ENCODE measurements around the gene TRAF2.

Gene TRAF2

DNA sequence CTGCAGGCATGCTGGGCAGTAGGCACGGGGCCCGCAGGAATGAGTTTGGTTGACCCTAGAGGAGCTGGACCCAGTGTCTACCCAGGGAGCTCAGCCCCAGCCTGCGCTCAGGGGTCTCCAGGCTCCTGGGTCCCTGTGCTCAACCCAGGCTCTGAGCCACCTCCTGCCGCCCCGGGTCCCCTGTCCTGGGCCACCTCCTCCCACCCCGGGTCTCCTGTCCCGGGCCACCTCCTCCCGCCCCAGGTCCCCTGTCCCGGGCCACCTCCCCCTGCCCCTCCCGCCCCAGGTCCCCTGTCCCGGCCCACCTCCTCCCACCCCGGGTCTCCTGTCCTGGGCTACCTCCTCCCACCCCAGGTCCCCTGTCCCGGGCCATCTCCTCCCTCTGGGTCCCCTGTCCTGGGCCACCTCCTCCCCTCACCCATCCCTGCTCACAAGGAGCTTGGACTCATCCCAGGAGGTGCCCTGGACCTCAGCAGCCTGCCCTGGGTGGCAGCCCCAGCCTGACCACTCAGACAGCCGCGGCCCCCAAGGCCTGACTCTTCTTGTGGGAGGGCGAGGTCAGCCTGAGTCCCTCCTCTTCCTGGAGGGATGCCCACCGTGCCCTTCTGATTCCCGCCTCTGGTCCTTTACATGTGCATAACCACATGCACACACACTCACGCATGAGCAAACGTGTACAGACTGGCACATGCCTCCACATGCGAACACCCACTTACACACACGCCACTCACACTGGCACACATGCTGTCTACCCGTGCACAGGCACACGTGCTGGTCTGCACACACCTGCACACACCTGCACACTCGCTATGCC, 68.2 kb downstream of the TRAF2 start:
- peaks cover 0 to 10% (median 7%) of the 10 kb centered on the region in 4 experiments for H3K4me1 ChIP-seq (ENCODE audit: control extremely low read depth in 1 of 4, control insufficient read depth in 4 of 4, insufficient read depth in 4 of 4, low read length in 3 of 4)
- no peaks in the 10 kb centered on the region for H3K36me3 ChIP-seq (ENCODE audit: control insufficient read depth in 4 of 4, insufficient read depth in 4 of 4, low read length in 3 of 4)
- DNase-seq = no peak
- H3K27me3 ChIP-seq (replicated peaks in 2 of 5; ENCODE audit: control insufficient read depth in 4 of 5, insufficient read depth in 5 of 5, low read length in 4 of 5) = no peaks in the 10 kb centered on the region
- ChIA-PET POLR2A (no interaction called here), CTCF (interaction anchor here (1.1 to 1.4 kb wide), 2 partner anchors 75 to 81 kb away, joined by 3 read pairs; no protein-coding TSS in a partner anchor)
- no peak overlapping the region for H3K4me3 ChIP-seq (ENCODE audit: control insufficient read depth in 1 of 7, extremely low read depth in 1 of 7, insufficient read depth in 4 of 7, low read depth in 2 of 7, low read length in 6 of 7)
- 94% methylated on average over 14 of the region's 25 CpGs for WGBS (ENCODE audit: insufficient coverage)
- no peak overlapping the region for H3K27ac ChIP-seq (ENCODE audit: insufficient read depth in 1 of 2, low read depth in 1 of 2, low read length in 2 of 2, poor library complexity in 1 of 2, severe bottlenecking in 2 of 2)
- H3K9me3 ChIP-seq (ENCODE audit: control extremely low read depth in 1 of 5, control insufficient read depth in 4 of 5, insufficient read depth in 2 of 5, low read depth in 1 of 5, low read length in 4 of 5) = no peaks in the 10 kb centered on the region

DNA sequence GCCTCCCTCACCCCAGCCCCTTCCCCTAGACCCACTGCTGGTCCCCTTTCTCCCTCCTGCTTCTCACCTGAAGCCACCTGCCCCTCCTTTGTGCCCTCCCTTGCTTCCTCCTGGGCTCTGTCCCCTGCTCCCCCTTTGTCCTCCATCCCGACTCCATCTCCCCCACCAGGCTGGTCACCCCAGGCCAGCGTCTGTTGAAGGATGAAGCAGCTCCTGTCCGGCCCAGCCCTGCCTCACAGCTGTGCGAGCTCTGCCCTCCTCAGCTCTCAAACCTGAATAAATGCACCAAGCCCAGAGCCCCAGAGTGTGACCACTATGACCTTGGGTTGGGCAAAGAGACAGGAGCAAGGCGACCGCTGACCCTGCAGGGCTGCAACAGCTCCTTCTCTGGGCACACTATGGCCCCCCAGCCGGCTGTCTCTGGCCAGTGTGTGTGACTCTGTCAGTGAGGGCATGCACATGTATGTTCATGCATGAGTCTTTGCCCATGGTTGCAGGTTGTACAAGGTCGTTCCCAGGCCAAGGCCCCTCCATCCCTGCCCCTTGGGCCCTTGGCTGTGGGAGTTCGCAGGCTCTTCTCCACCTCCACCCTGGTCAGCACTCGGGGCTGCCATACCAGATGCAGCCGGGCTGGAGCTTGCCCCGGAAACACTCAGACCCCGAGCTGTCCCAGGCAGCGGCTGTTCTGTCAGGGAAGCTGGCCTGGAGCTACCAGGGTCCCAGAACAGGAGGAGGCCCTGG, 69.1 kb downstream of the TRAF2 start:
- Histone ChIP-seq H3K4me3 (ENCODE audit: control insufficient read depth in 1 of 7, extremely low read depth in 1 of 7, insufficient read depth in 4 of 7, low read depth in 2 of 7, low read length in 6 of 7) (no peak overlapping the region), H3K27ac (ENCODE audit: insufficient read depth in 1 of 2, low read depth in 1 of 2, low read length in 2 of 2, poor library complexity in 1 of 2, severe bottlenecking in 2 of 2) (no peak overlapping the region), H3K4me1 (ENCODE audit: control extremely low read depth in 1 of 4, control insufficient read depth in 4 of 4, insufficient read depth in 4 of 4, low read length in 3 of 4) (peaks cover 0 to 4% (median 3%) of the 10 kb centered on the region in 4 experiments), H3K9me3 (ENCODE audit: control extremely low read depth in 1 of 5, control insufficient read depth in 4 of 5, insufficient read depth in 2 of 5, low read depth in 1 of 5, low read length in 4 of 5) (no peaks in the 10 kb centered on the region), H3K36me3 (ENCODE audit: control insufficient read depth in 4 of 4, insufficient read depth in 4 of 4, low read length in 3 of 4) (no peaks in the 10 kb centered on the region), H3K27me3 (replicated peaks in 2 of 5; ENCODE audit: control insufficient read depth in 4 of 5, insufficient read depth in 5 of 5, low read length in 4 of 5) (no peaks in the 10 kb centered on the region)
- WGBS (ENCODE audit: insufficient coverage) = 93% methylated on average over 14 of the region's 14 CpGs
- ChIA-PET POLR2A (no interaction called here), CTCF (interaction anchor here (1.1 to 1.4 kb wide), 2 partner anchors 74 to 80 kb away, joined by 3 read pairs; no protein-coding TSS in a partner anchor)
- no peak for DNase-seq

DNA sequence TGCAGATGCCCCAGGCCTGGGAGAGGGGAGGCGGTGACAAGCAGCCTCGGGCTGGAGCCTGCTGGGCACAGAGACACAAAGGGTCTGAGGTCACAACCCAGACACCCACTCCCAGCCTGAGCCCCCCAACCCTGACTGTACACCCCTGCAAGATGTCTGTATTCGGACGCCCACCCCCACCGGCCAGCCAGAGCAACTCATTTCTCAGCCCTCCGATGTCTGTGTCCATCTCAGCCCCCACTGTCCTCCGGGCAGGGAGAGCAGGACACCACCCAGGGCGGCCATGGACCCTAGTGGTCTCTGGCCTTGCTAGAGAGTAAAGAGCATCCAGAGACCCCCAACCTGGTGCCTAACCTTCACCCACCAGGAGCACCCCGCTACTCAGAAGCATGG, 69.6 kb downstream of the TRAF2 start:
- WGBS (ENCODE audit: insufficient coverage) = 95% methylated on average over 4 of the region's 9 CpGs
- CTCF ChIA-PET = interaction anchor here (1.1 to 1.4 kb wide), 2 partner anchors 73 to 79 kb away, joined by 3 read pairs; no protein-coding TSS in a partner anchor

DNA sequence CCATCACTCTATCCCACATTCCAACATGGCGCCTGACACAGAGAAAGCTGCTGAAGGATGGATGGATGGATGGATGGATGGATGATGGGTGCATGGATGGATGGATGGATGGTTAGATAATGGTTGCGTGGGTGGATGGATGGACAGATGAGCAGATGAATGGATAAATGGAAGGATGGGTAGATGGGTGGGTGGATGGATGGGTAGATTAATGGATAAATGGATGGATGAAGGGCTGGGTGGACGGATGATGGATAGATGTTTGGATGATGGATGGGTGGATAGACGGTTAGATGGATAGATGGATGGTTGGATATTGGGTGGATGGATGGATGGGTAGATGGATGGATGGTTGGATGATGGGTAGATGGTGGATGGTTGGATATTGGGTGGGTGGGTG, 70.3 kb downstream of the TRAF2 start:
- no peaks in the 10 kb centered on the region for H3K4me1 ChIP-seq (ENCODE audit: control extremely low read depth in 1 of 4, control insufficient read depth in 4 of 4, insufficient read depth in 4 of 4, low read length in 3 of 4)
- ChIA-PET CTCF (no interaction called here), POLR2A (no interaction called here)
- no peak overlapping the region for H3K4me3 ChIP-seq (ENCODE audit: control insufficient read depth in 1 of 7, extremely low read depth in 1 of 7, insufficient read depth in 4 of 7, low read depth in 2 of 7, low read length in 6 of 7)
- no peaks in the 10 kb centered on the region for H3K36me3 ChIP-seq (ENCODE audit: control insufficient read depth in 4 of 4, insufficient read depth in 4 of 4, low read length in 3 of 4)
- no peaks in the 10 kb centered on the region for H3K9me3 ChIP-seq (ENCODE audit: control extremely low read depth in 1 of 5, control insufficient read depth in 4 of 5, insufficient read depth in 2 of 5, low read depth in 1 of 5, low read length in 4 of 5)
- DNase-seq = no peak
- H3K27me3 ChIP-seq (replicated peaks in 2 of 5; ENCODE audit: control insufficient read depth in 4 of 5, insufficient read depth in 5 of 5, low read length in 4 of 5) = no peaks in the 10 kb centered on the region
- 96% methylated on average over 3 of the region's 4 CpGs for WGBS (ENCODE audit: insufficient coverage)
- H3K27ac ChIP-seq (ENCODE audit: insufficient read depth in 1 of 2, low read depth in 1 of 2, low read length in 2 of 2, poor library complexity in 1 of 2, severe bottlenecking in 2 of 2) = no peak overlapping the region

More for the DNA sequence above, 69.6 kb downstream of the TRAF2 start:
- POLR2A ChIA-PET = no interaction called here
- H3K27me3 ChIP-seq (replicated peaks in 2 of 5; ENCODE audit: control insufficient read depth in 4 of 5, insufficient read depth in 5 of 5, low read length in 4 of 5) = no peaks in the 10 kb centered on the region
- H3K27ac ChIP-seq (ENCODE audit: insufficient read depth in 1 of 2, low read depth in 1 of 2, low read length in 2 of 2, poor library complexity in 1 of 2, severe bottlenecking in 2 of 2) = no peak overlapping the region
- H3K4me3 ChIP-seq (ENCODE audit: control insufficient read depth in 1 of 7, extremely low read depth in 1 of 7, insufficient read depth in 4 of 7, low read depth in 2 of 7, low read length in 6 of 7) = no peak overlapping the region
- no peaks in the 10 kb centered on the region for H3K4me1 ChIP-seq (ENCODE audit: control extremely low read depth in 1 of 4, control insufficient read depth in 4 of 4, insufficient read depth in 4 of 4, low read length in 3 of 4)
- DNase-seq = no peak
- H3K9me3 ChIP-seq (ENCODE audit: control extremely low read depth in 1 of 5, control insufficient read depth in 4 of 5, insufficient read depth in 2 of 5, low read depth in 1 of 5, low read length in 4 of 5) = no peaks in the 10 kb centered on the region
- no peaks in the 10 kb centered on the region for H3K36me3 ChIP-seq (ENCODE audit: control insufficient read depth in 4 of 4, insufficient read depth in 4 of 4, low read length in 3 of 4)

DNA sequence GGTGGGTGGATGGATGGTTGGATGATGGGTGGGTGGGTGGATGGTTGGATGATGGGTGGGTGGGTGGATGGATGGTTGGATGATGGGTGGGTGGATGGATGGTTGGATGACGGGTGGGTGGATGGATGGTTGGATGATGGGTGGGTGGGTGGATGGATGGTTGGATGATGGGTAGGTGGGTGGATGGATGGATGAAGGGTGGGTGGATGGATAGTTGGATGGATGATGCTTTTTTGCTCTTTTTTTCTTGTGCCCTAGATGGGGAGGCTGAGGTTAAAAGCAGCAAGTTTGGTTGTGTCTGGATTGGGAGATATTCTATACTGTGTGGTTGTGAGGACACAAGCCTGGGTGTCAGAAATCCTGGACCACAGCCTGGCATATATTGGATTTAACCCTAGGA, 71.1 kb downstream of the TRAF2 start:
- WGBS (ENCODE audit: insufficient coverage) = 100% methylated on average over 1 of the region's 1 CpG
- no peaks in the 10 kb centered on the region for H3K36me3 ChIP-seq (ENCODE audit: control insufficient read depth in 4 of 4, insufficient read depth in 4 of 4, low read length in 3 of 4)
- DNase-seq = no peak
- CTCF ChIA-PET = no interaction called here
- no peak overlapping the region for H3K27ac ChIP-seq (ENCODE audit: insufficient read depth in 1 of 2, low read depth in 1 of 2, low read length in 2 of 2, poor library complexity in 1 of 2, severe bottlenecking in 2 of 2)
- H3K4me1 ChIP-seq (ENCODE audit: control extremely low read depth in 1 of 4, control insufficient read depth in 4 of 4, insufficient read depth in 4 of 4, low read length in 3 of 4) = no peaks in the 10 kb centered on the region
- no peak overlapping the region for H3K4me3 ChIP-seq (ENCODE audit: control insufficient read depth in 1 of 7, extremely low read depth in 1 of 7, insufficient read depth in 4 of 7, low read depth in 2 of 7, low read length in 6 of 7)
- no peaks in the 10 kb centered on the region for H3K27me3 ChIP-seq (replicated peaks in 2 of 5; ENCODE audit: control insufficient read depth in 4 of 5, insufficient read depth in 5 of 5, low read length in 4 of 5)
- H3K9me3 ChIP-seq (ENCODE audit: control extremely low read depth in 1 of 5, control insufficient read depth in 4 of 5, insufficient read depth in 2 of 5, low read depth in 1 of 5, low read length in 4 of 5) = no peaks in the 10 kb centered on the region
- POLR2A ChIA-PET = no interaction called here

DNA sequence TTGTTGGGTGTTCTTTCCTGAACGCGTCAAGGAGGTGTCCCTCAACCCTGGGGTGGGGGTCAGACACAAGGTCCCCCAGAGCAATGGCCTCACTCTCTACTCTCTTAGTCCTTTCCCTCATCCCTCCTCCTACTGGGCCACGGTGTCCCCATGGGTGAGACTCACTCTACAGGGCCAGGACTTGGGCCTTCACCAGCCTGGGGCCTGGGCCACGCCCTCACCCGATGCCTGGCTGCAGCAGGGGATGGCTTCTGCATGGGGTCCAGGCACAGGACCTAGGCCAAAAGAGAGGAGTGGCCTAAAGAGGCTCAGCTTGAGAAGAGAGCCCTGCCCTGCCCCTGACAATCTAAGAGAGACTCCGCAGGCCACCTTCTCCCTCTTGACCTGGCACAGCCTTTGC, 71.6 kb downstream of the TRAF2 start:
- H3K4me3 ChIP-seq (ENCODE audit: control insufficient read depth in 1 of 7, extremely low read depth in 1 of 7, insufficient read depth in 4 of 7, low read depth in 2 of 7, low read length in 6 of 7) = no peak overlapping the region
- no peak overlapping the region for H3K27ac ChIP-seq (ENCODE audit: insufficient read depth in 1 of 2, low read depth in 1 of 2, low read length in 2 of 2, poor library complexity in 1 of 2, severe bottlenecking in 2 of 2)
- H3K27me3 ChIP-seq (replicated peaks in 2 of 5; ENCODE audit: control insufficient read depth in 4 of 5, insufficient read depth in 5 of 5, low read length in 4 of 5) = no peaks in the 10 kb centered on the region
- CTCF ChIA-PET = interaction anchor here (1.3 kb wide), 1 partner anchor 77 kb away, joined by 4 read pairs; no protein-coding TSS in a partner anchor
- no peak for DNase-seq
- POLR2A ChIA-PET = no interaction called here
- no peaks in the 10 kb centered on the region for H3K9me3 ChIP-seq (ENCODE audit: control extremely low read depth in 1 of 5, control insufficient read depth in 4 of 5, insufficient read depth in 2 of 5, low read depth in 1 of 5, low read length in 4 of 5)
- 93% methylated on average over 4 of the region's 6 CpGs for WGBS (ENCODE audit: insufficient coverage)
- no peaks in the 10 kb centered on the region for H3K36me3 ChIP-seq (ENCODE audit: control insufficient read depth in 4 of 4, insufficient read depth in 4 of 4, low read length in 3 of 4)
- no peaks in the 10 kb centered on the region for H3K4me1 ChIP-seq (ENCODE audit: control extremely low read depth in 1 of 4, control insufficient read depth in 4 of 4, insufficient read depth in 4 of 4, low read length in 3 of 4)

DNA sequence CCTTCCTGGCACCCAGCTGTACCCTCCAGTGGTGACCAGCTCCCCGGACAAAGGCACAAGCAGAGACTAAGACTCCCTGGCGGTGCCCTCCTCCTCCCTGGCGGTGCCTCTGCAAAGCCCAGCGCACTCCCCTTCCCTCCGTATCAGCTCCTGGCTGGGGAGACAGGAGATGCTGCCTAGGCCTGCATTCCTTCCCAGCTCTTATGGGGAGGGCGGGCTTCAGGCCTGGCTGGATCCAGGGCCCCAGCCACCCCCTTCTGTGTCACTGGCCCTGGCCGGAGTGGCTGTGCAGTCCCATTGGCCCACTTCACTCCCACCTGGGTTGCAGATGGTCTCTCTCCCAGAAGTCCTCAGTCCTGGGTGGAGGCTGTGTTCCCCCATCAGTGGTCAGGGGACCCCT, 72.2 kb downstream of the TRAF2 start:
- no peak overlapping the region for H3K4me3 ChIP-seq (ENCODE audit: control insufficient read depth in 1 of 7, extremely low read depth in 1 of 7, insufficient read depth in 4 of 7, low read depth in 2 of 7, low read length in 6 of 7)
- no peaks in the 10 kb centered on the region for H3K4me1 ChIP-seq (ENCODE audit: control extremely low read depth in 1 of 4, control insufficient read depth in 4 of 4, insufficient read depth in 4 of 4, low read length in 3 of 4)
- DNase-seq = no peak
- H3K27ac ChIP-seq (ENCODE audit: insufficient read depth in 1 of 2, low read depth in 1 of 2, low read length in 2 of 2, poor library complexity in 1 of 2, severe bottlenecking in 2 of 2) = no peak overlapping the region
- H3K9me3 ChIP-seq (ENCODE audit: control extremely low read depth in 1 of 5, control insufficient read depth in 4 of 5, insufficient read depth in 2 of 5, low read depth in 1 of 5, low read length in 4 of 5) = no peaks in the 10 kb centered on the region
- ChIA-PET CTCF (interaction anchor here (1.3 kb wide), 1 partner anchor 76 kb away, joined by 4 read pairs; no protein-coding TSS in a partner anchor), POLR2A (no interaction called here)
- H3K27me3 ChIP-seq (replicated peaks in 2 of 5; ENCODE audit: control insufficient read depth in 4 of 5, insufficient read depth in 5 of 5, low read length in 4 of 5) = no peaks in the 10 kb centered on the region
- WGBS (ENCODE audit: insufficient coverage) = 94% methylated on average over 7 of the region's 7 CpGs
- no peaks in the 10 kb centered on the region for H3K36me3 ChIP-seq (ENCODE audit: control insufficient read depth in 4 of 4, insufficient read depth in 4 of 4, low read length in 3 of 4)
